Ureter (tissue), 1 donor: ENCODE measurements around the gene PPP6R2. TPM values are rescaled to one million over a fixed set of nuclear protein-coding genes. Genes with fewer than 3 reads are reported as not detected.
"Not testable (repeated sequence)": the region's sequence is repeated elsewhere in the genome, so short reads cannot be mapped to it uniquely, and the experiment has no call there.

Source experiments
- DNase-seq: peaks from one replicate; pipeline ENCODE4 v3.0.0-alpha.2; 2020; ENCODE audit warnings: low spot score
- total RNA-seq: library from RNA; stranded (reverse); gene quantifications from one replicate; pipeline ENCODE4 v1.2.4, GENCODE V29; 2023
- donor health status: DM: yes; HTN: yes; CAD: no.

PPP6R2 gene
- total RNA-seq, 1 donor from 2014 or later: 63.5 TPM

- no peak for DNase-seq
These were observed 55.9 kb downstream of the PPP6R2 start for GRCh38 chr22:50398831-50399648.

GRCh38 chr22:50399751-50400331, 56.7 kb downstream of the PPP6R2 start:
- no peak for DNase-seq

GRCh38 chr22:50400406-50400805, 57.3 kb downstream of the PPP6R2 start:
- DNase-seq: no peak

GRCh38 chr22:50400931-50401330, 57.8 kb downstream of the PPP6R2 start:
- DNase-seq: no peak

GRCh38 chr22:50401907-50402306, 58.8 kb downstream of the PPP6R2 start:
- DNase-seq: no peak

GRCh38 chr22:50403701-50404101, 60.6 kb downstream of the PPP6R2 start:
- DNase-seq: peak; percentile 56

- DNase-seq: no peak
These were observed 63.5 kb downstream of the PPP6R2 start for GRCh38 chr22:50406416-50407170.

- no peak for DNase-seq
These were observed 65.2 kb downstream of the PPP6R2 start for GRCh38 chr22:50408311-50408710.

GRCh38 chr22:50408954-50409353, 65.8 kb downstream of the PPP6R2 start:
- DNase-seq: not testable (repeated sequence)

GRCh38 chr22:50414476-50415248, 71.5 kb downstream of the PPP6R2 start:
- DNase-seq: no peak

GRCh38 chr22:50415426-50415825, 72.3 kb downstream of the PPP6R2 start:
- no peak for DNase-seq

- DNase-seq: no peak
These were observed 73.9 kb downstream of the PPP6R2 start for GRCh38 chr22:50416996-50417395.

GRCh38 chr22:50417411-50418210, 74.5 kb downstream of the PPP6R2 start:
- no peak for DNase-seq

GRCh38 chr22:50418624-50419023, 75.5 kb downstream of the PPP6R2 start:
- DNase-seq: no peak

- DNase-seq: no peak
These were observed 76.0 kb downstream of the PPP6R2 start for GRCh38 chr22:50419116-50419515.

GRCh38 chr22:50420015-50420414, 76.9 kb downstream of the PPP6R2 start:
- no peak for DNase-seq

GRCh38 chr22:50420581-50420980, 77.5 kb downstream of the PPP6R2 start:
- DNase-seq: no peak

- DNase-seq: no peak
These were observed 78.9 kb downstream of the PPP6R2 start for GRCh38 chr22:50422046-50422445.

GRCh38 chr22:50422961-50423815, 80.1 kb downstream of the PPP6R2 start:
- no peak for DNase-seq

- no peak for DNase-seq
These were observed 80.8 kb downstream of the PPP6R2 start for GRCh38 chr22:50423956-50424355.
